Activated CD4-positive, alpha-beta T cell treated with anti-CD3 and anti-CD28 coated beads, Interleukin-2, amount 50 U/mL, for 16 hours (primary cell): ENCODE data around the gene MCRS1.
A peak's percentile ranks its signal among the peaks of the same experiment; 100 is the strongest.
"Not testable (repeated sequence)": the region's sequence is repeated elsewhere in the genome, so short reads cannot be mapped to it uniquely, and the experiment has no call there.

Experiments
- DNase-seq: peaks from one replicate; pipeline ENCODE4 v3.0.0-alpha.2; 2020

The MCRS1 gene

GRCh38 chr12:49539406-49540228 is 28.3 kb downstream of the MCRS1 start:
- DNase-seq: no peak

- DNase-seq: peak; percentile 79
These were observed 29.2 kb downstream of the MCRS1 start, which contains the start of gene KCNH3 for GRCh38 chr12:49538510-49539403. KCNH3 (plus strand) TSS chr12:49539030; CDS start chr12:49539417, 387 bp downstream.

- DNase-seq: no peak
These were observed 30.0 kb downstream of the MCRS1 start for GRCh38 chr12:49537752-49538509.

GRCh38 chr12:49537231-49537751 is 30.7 kb downstream of the MCRS1 start:
- DNase-seq: no peak

GRCh38 chr12:49536526-49537071 is 31.3 kb downstream of the MCRS1 start:
- DNase-seq: no peak

GRCh38 chr12:49535921-49536525 is 31.9 kb downstream of the MCRS1 start:
- no peak for DNase-seq

- DNase-seq: no peak
These were observed 33.1 kb downstream of the MCRS1 start for GRCh38 chr12:49534731-49535278.

GRCh38 chr12:49534122-49534521 is 33.8 kb downstream of the MCRS1 start:
- DNase-seq: not testable (repeated sequence)

GRCh38 chr12:49533331-49533730 is 34.6 kb downstream of the MCRS1 start:
- no peak for DNase-seq

GRCh38 chr12:49531745-49532144 is 36.2 kb downstream of the MCRS1 start:
- no peak for DNase-seq

GRCh38 chr12:49529414-49529813 is 38.5 kb downstream of the MCRS1 start:
- no peak for DNase-seq

GRCh38 chr12:49527361-49528130 is 40.4 kb downstream of the MCRS1 start:
- no peak for DNase-seq

GRCh38 chr12:49525942-49526341 is 42.0 kb downstream of the MCRS1 start:
- no peak for DNase-seq

GRCh38 chr12:49524660-49525324 is 43.1 kb downstream of the MCRS1 start:
- no peak for DNase-seq

GRCh38 chr12:49521389-49521788 is 46.6 kb downstream of the MCRS1 start:
- DNase-seq: no peak

GRCh38 chr12:49519574-49519936 is 48.4 kb downstream of the MCRS1 start:
- no peak for DNase-seq

GRCh38 chr12:49518914-49519573 is 48.9 kb downstream of the MCRS1 start:
- no peak for DNase-seq

GRCh38 chr12:49515266-49515665 is 52.7 kb downstream of the MCRS1 start:
- no peak for DNase-seq

- no peak for DNase-seq
These were observed 55.4 kb downstream of the MCRS1 start for GRCh38 chr12:49512546-49512945.

- DNase-seq: no peak
These were observed 56.5 kb downstream of the MCRS1 start for GRCh38 chr12:49511410-49511809.
